IPS-NIHi11 (cell line): ENCODE measurements around the gene USP20.

Experiments used
- DNase-seq: peaks from one replicate; pipeline ENCODE4 v3.0.0; 2012; ENCODE audit warnings: mixed read lengths, low spot score

Gene USP20

DNA sequence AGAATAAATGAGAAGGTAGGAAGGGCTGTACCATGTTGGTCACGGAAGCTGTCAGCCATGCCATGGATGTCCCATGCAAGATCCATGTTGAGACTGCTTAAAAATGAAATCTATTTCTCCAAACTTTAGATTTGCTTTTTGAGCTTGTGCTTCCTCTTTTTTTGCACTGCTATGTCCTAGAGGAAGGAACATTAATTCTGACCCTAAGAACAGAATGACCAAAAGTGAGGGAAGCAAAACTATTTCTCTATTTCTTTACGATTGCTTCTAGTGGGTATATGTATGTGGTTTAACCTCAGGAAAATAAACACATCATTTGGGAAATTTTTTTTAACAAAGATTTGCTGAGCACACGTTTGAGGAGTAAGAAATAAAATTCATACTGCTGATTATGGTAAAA is 84.6 kb downstream of the USP20 start:
- DNase-seq, result no peak

DNA sequence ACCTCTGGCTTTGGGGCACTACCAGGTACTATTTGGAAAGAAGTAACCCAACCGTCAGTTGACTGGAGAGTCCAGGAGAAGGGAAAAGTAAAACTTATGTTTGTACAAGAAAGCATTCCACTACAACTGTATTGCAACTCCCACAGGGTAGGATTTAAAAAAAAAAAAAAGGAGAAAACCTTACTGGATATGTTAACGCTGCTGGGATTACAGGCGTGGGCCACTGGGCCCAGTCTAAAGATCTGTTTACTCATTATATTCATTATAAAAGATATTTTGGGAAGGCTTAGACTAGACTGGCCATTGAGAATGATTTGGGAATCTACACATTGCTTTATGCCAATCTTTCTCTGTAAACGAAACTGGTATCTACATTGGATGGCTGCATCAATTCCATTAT is 86.6 kb downstream of the USP20 start:
- no peak for DNase-seq

DNA sequence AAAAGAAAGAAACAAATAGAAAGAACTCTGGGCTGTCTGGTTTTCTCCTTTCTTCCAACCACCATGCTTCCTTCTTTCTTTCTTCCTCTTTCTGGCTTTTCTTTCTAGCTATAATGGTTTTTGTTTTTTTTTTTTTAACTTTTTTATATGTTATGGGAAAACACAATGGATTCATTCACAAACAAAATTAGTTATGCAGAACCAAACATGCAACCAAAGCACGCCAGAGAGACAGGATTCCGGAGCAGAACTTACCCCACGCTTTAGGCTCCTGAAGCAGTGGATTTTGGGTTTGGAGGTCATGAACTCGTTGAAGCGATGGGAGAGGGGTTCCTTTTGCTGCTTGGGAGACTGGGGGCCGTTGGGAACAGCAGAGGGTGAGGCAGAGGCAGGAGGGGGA is 88.3 kb downstream of the USP20 start:
- DNase-seq, result no peak

DNA sequence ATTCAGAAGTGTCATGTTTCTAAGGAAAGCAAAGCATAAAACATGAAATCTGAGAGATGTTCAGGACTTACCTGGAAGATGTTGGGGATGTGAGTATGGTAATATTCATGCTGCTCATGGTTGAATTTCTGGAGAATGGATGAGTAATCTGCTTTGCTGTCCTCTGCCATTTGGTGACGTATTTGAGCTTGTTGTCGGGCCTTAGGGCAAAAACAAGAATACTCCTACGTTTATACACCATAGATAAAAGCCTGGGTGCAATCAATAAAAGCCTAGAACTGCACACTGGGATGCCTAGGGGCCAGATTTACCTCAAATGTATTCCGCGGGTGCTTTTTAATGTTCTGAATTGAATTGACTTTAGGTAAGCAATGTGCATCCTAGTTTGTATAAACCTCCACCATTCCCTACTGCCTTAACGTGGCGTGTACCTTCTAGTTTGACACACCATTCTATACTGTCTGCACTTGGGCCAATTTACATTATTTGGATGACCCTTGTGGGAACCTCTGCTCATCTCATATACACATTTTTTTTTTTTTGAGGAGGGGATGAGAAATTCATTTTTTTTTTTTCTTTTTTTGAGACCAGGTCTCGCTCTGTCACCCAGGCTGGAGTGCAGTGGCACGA is 94.4 kb downstream of the USP20 start:
- no peak for DNase-seq

DNA sequence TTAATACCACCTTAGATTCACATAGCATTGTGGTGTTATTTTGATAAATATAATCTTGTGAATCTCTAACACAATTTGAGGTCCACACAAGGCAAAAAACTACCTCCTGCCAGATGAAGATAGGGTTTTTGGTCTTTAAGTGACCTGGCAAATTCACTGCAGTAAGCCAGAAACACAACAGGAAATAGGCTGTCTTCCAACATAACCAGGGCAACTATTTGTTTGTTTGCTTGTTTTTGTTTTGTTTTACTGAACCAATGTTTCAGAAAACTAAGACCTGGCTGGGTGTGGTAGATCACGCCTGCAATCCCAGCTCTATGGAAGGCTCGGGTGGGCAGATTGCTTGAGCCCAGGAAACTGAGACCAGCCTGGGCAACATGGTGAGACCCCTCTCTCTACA is 95.5 kb downstream of the USP20 start:
- DNase-seq, result no peak
